Measurements from ENCODE around the gene NUP43. TPM values are rescaled to one million over a fixed set of nuclear protein-coding genes. Genes with fewer than 3 reads are reported as not detected.

NUP43 gene
- total and polyA plus RNA-seq, 5 donors from 2014 or later: 4.0 to 22.4 (median 6.1) TPM

GRCh38 chr6:149714442-149714841 is 31.9 kb downstream of the NUP43 start:
- Histone ChIP-seq H3K9me3 (ENCODE audit: control insufficient read depth in 2 of 2, low read length in 2 of 2) (no peaks in the 10 kb centered on the region), H3K27ac (ENCODE audit: insufficient read depth, low read length, poor library complexity, severe bottlenecking) (no peak overlapping the region), H3K36me3 (ENCODE audit: control insufficient read depth, insufficient read depth, low read length) (peaks cover 3% of the 10 kb centered on the region), H3K27me3 (ENCODE audit: control insufficient read depth, insufficient read depth, low read length) (no peaks in the 10 kb centered on the region), H3K4me3 (ENCODE audit: low read depth, low read length) (no peak overlapping the region), H3K4me1 (ENCODE audit: control insufficient read depth, insufficient read depth, low read length, poor library complexity, severe bottlenecking) (peaks cover 45% of the 10 kb centered on the region)
- Mint-ChIP-seq H3K9me3 (no peaks in the 10 kb centered on the region), H3K4me1 (peaks cover 41 to 71% (median 50%) of the 10 kb centered on the region in 4 donors), H3K27me3 (no peaks in the 10 kb centered on the region), H3K4me3 (peak overlapping the region in 2 of 4 donors; percentile 15 to 44), H3K27ac (no peak overlapping the region), H3K36me3 (no peaks in the 10 kb centered on the region)
- ATAC-seq (ENCODE audit: low read depth in 2 of 2) (no peak), DNase-seq (no peak)

DNA sequence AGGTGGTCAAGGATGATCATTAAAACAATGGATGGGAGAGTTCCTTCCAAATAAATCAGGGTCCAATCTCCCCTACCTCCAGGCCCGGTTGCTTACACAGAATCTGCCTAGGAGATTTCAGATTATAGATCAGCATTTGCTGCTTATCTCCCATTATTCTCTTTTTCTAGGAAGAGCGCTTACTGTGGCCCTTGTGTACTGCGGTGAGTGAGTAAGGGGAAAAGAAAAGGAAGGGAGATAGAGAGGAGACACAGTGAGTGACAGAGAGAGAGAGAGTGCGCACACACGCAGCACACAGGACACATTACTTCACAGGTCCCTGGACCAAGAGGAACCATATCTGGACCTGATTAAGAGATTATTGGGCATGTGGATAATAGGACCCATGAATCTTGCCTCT is 34.6 kb downstream of the NUP43 start:
- peak overlapping the region in 1 of 4 donors; percentile 79 for H3K4me3 Mint-ChIP-seq
- peak overlapping the region in 1 of 3 donors; percentile 20 for H3K27ac Mint-ChIP-seq
- no peaks in the 10 kb centered on the region for H3K27me3 ChIP-seq (ENCODE audit: control insufficient read depth, insufficient read depth, low read length)
- H3K9me3 ChIP-seq (ENCODE audit: control insufficient read depth in 2 of 2, low read length in 2 of 2): no peaks in the 10 kb centered on the region
- H3K4me1 ChIP-seq (ENCODE audit: control insufficient read depth, insufficient read depth, low read length, poor library complexity, severe bottlenecking): peaks cover 36% of the 10 kb centered on the region
- peaks cover 40 to 80% (median 60%) of the 10 kb centered on the region in 4 donors for H3K4me1 Mint-ChIP-seq
- ATAC-seq (ENCODE audit: low read depth in 2 of 2) (no peak), DNase-seq (no peak)
- H3K36me3 ChIP-seq (ENCODE audit: control insufficient read depth, insufficient read depth, low read length): peaks cover 3% of the 10 kb centered on the region
- H3K27ac ChIP-seq (ENCODE audit: insufficient read depth, low read length, poor library complexity, severe bottlenecking): no peak overlapping the region
- no peaks in the 10 kb centered on the region for H3K27me3 Mint-ChIP-seq
- no peaks in the 10 kb centered on the region for H3K9me3 Mint-ChIP-seq
- no peak overlapping the region for H3K4me3 ChIP-seq (ENCODE audit: low read depth, low read length)
- no peaks in the 10 kb centered on the region for H3K36me3 Mint-ChIP-seq

DNA sequence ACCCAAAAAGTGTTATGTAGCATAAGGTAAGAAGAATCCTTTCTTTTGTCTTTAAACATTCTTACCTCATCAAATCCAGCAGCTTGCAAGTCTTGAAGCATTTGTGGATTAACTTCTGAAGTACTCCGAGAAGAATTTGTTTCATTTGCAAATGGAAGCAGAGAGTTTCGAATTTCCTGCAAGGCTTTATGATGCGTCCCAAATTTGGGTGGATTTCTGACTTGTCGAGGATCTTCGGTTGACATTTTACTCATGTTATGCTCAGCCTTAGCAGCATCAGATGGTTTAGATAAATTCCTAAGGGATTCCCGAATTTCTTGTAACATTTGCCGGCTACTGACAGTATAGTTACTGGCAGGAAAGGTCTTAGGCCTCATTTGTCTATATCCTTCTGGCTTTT is 44.6 kb downstream of the NUP43 start:
- Histone ChIP-seq H3K9me3 (ENCODE audit: control insufficient read depth in 2 of 2, low read length in 2 of 2) (no peaks in the 10 kb centered on the region), H3K4me1 (ENCODE audit: control insufficient read depth, insufficient read depth, low read length, poor library complexity, severe bottlenecking) (peaks cover 13% of the 10 kb centered on the region), H3K27me3 (ENCODE audit: control insufficient read depth, insufficient read depth, low read length) (no peaks in the 10 kb centered on the region), H3K27ac (ENCODE audit: insufficient read depth, low read length, poor library complexity, severe bottlenecking) (no peak overlapping the region), H3K36me3 (ENCODE audit: control insufficient read depth, insufficient read depth, low read length) (peaks cover 40% of the 10 kb centered on the region), H3K4me3 (ENCODE audit: low read depth, low read length) (no peak overlapping the region)
- no peak for ATAC-seq (ENCODE audit: low read depth in 2 of 2)
- no peak overlapping the region for H3K27ac Mint-ChIP-seq
- H3K9me3 Mint-ChIP-seq: no peaks in the 10 kb centered on the region
- H3K36me3 Mint-ChIP-seq: peaks cover 4% of the 10 kb centered on the region
- no peak overlapping the region for H3K4me3 Mint-ChIP-seq
- DNase-seq: no peak
- H3K4me1 Mint-ChIP-seq: peaks cover 30 to 68% (median 44%) of the 10 kb centered on the region in 4 donors
- H3K27me3 Mint-ChIP-seq: no peaks in the 10 kb centered on the region

DNA sequence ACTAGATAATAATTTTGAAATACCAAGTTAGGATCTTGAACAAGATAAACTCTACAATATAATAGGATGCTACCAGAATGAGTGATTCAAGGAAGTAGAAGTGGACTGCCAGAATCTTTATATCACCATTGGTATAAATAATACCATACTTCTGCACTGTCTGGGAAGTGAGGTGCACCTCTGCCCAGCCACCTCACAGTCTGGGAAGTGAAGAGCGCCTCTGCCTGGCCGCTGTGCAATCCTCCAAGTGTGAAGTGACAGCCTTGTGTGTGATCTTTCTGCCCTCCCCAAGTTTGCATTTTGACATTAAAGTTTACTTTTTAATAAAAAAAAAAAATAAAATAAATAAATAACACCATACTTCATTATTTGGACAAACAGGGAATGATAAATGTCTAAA is 47.2 kb downstream of the NUP43 start:
- no peak overlapping the region for H3K27ac ChIP-seq (ENCODE audit: insufficient read depth, low read length, poor library complexity, severe bottlenecking)
- H3K4me3 ChIP-seq (ENCODE audit: low read depth, low read length): no peak overlapping the region
- H3K4me1 ChIP-seq (ENCODE audit: control insufficient read depth, insufficient read depth, low read length, poor library complexity, severe bottlenecking): peaks cover 8% of the 10 kb centered on the region
- DNase-seq: no peak
- H3K27ac Mint-ChIP-seq: peak overlapping the region in 1 of 3 donors; percentile 45
- peaks cover 30 to 61% (median 42%) of the 10 kb centered on the region in 4 donors for H3K4me1 Mint-ChIP-seq
- H3K36me3 Mint-ChIP-seq: peaks cover 4% of the 10 kb centered on the region
- peaks cover 53% of the 10 kb centered on the region for H3K36me3 ChIP-seq (ENCODE audit: control insufficient read depth, insufficient read depth, low read length)
- H3K27me3 ChIP-seq (ENCODE audit: control insufficient read depth, insufficient read depth, low read length): no peaks in the 10 kb centered on the region
- H3K27me3 Mint-ChIP-seq: no peaks in the 10 kb centered on the region
- no peaks in the 10 kb centered on the region for H3K9me3 Mint-ChIP-seq
- H3K4me3 Mint-ChIP-seq: no peak overlapping the region
- H3K9me3 ChIP-seq (ENCODE audit: control insufficient read depth in 2 of 2, low read length in 2 of 2): no peaks in the 10 kb centered on the region
- ATAC-seq (ENCODE audit: low read depth in 2 of 2): no peak

GRCh38 chr6:149698175-149698574 is 48.2 kb downstream of the NUP43 start:
- H3K27me3 Mint-ChIP-seq: no peaks in the 10 kb centered on the region
- peaks cover 4% of the 10 kb centered on the region for H3K36me3 Mint-ChIP-seq
- Histone ChIP-seq H3K4me1 (ENCODE audit: control insufficient read depth, insufficient read depth, low read length, poor library complexity, severe bottlenecking) (peaks cover 8% of the 10 kb centered on the region), H3K4me3 (ENCODE audit: low read depth, low read length) (no peak overlapping the region), H3K36me3 (ENCODE audit: control insufficient read depth, insufficient read depth, low read length) (peaks cover 56% of the 10 kb centered on the region), H3K27ac (ENCODE audit: insufficient read depth, low read length, poor library complexity, severe bottlenecking) (no peak overlapping the region), H3K9me3 (ENCODE audit: control insufficient read depth in 2 of 2, low read length in 2 of 2) (no peaks in the 10 kb centered on the region), H3K27me3 (ENCODE audit: control insufficient read depth, insufficient read depth, low read length) (no peaks in the 10 kb centered on the region)
- H3K9me3 Mint-ChIP-seq: no peaks in the 10 kb centered on the region
- DNase-seq (no peak), ATAC-seq (ENCODE audit: low read depth in 2 of 2) (no peak)
- peak overlapping the region in 1 of 4 donors; percentile 32 for H3K4me3 Mint-ChIP-seq
- H3K4me1 Mint-ChIP-seq: peaks cover 27 to 52% (median 42%) of the 10 kb centered on the region in 4 donors
- no peak overlapping the region for H3K27ac Mint-ChIP-seq

DNA sequence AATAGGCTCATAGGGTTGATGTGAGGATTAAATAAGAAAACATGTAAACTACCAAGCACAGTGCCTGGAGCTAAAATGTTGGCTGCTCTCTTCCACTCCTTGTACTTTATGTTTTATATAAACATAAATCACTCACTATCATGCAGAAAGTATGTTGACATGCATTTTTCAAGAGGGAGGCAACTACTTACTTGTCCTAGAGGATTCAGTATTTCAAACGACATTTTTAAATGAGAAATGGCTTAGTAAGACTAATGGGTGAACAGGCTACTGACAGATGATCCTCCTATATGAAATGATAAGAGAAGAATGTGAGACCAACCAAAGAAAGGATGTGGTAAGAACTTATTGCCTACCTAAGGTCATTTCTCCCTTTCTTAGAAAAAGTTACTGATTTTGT is 49.4 kb downstream of the NUP43 start:
- Mint-ChIP-seq H3K36me3 (peaks cover 5% of the 10 kb centered on the region), H3K4me3 (no peak overlapping the region), H3K27me3 (no peaks in the 10 kb centered on the region), H3K27ac (no peak overlapping the region), H3K4me1 (peaks cover 28 to 47% (median 37%) of the 10 kb centered on the region in 4 donors), H3K9me3 (no peaks in the 10 kb centered on the region)
- Histone ChIP-seq H3K9me3 (ENCODE audit: control insufficient read depth in 2 of 2, low read length in 2 of 2) (no peaks in the 10 kb centered on the region), H3K4me1 (ENCODE audit: control insufficient read depth, insufficient read depth, low read length, poor library complexity, severe bottlenecking) (peaks cover 5% of the 10 kb centered on the region), H3K27ac (ENCODE audit: insufficient read depth, low read length, poor library complexity, severe bottlenecking) (no peak overlapping the region), H3K36me3 (ENCODE audit: control insufficient read depth, insufficient read depth, low read length) (peaks cover 62% of the 10 kb centered on the region), H3K4me3 (ENCODE audit: low read depth, low read length) (no peak overlapping the region), H3K27me3 (ENCODE audit: control insufficient read depth, insufficient read depth, low read length) (no peaks in the 10 kb centered on the region)
- DNase-seq (no peak), ATAC-seq (ENCODE audit: low read depth in 2 of 2) (no peak)

GRCh38 chr6:149694921-149695320 is 51.4 kb downstream of the NUP43 start:
- no peaks in the 10 kb centered on the region for H3K27me3 Mint-ChIP-seq
- no peak overlapping the region for H3K4me3 Mint-ChIP-seq
- H3K9me3 Mint-ChIP-seq: no peaks in the 10 kb centered on the region
- Histone ChIP-seq H3K27me3 (ENCODE audit: control insufficient read depth, insufficient read depth, low read length) (no peaks in the 10 kb centered on the region), H3K9me3 (ENCODE audit: control insufficient read depth in 2 of 2, low read length in 2 of 2) (no peaks in the 10 kb centered on the region), H3K27ac (ENCODE audit: insufficient read depth, low read length, poor library complexity, severe bottlenecking) (no peak overlapping the region), H3K4me1 (ENCODE audit: control insufficient read depth, insufficient read depth, low read length, poor library complexity, severe bottlenecking) (peaks cover 3% of the 10 kb centered on the region), H3K36me3 (ENCODE audit: control insufficient read depth, insufficient read depth, low read length) (peaks cover 59% of the 10 kb centered on the region), H3K4me3 (ENCODE audit: low read depth, low read length) (no peak overlapping the region)
- ATAC-seq (ENCODE audit: low read depth in 2 of 2) (no peak), DNase-seq (no peak)
- H3K4me1 Mint-ChIP-seq: peaks cover 25 to 41% (median 32%) of the 10 kb centered on the region in 4 donors
- no peak overlapping the region for H3K27ac Mint-ChIP-seq
- peaks cover 11% of the 10 kb centered on the region for H3K36me3 Mint-ChIP-seq

DNA sequence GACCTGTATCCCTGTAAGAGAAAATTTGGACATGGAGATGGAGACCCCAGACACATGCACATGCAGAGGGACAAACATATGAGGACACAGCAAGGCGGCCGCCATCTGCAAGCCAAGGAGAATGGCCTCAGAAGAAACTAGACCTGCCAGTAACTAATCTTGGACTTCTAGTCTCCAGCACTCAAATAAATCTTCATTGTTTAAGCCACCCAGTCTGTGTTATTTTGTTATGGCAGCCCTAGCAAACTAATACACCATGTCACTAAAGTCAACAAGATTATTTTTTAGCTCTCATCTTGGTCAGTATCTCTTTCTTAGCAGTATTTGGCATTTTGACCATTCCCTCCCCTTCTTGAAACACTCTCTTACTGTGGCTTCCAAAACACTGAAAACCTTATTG is 55.1 kb downstream of the NUP43 start:
- Mint-ChIP-seq H3K27me3 (no peaks in the 10 kb centered on the region), H3K36me3 (peaks cover 19% of the 10 kb centered on the region), H3K4me3 (no peak overlapping the region), H3K9me3 (peaks cover 0 to 1% (median 0%) of the 10 kb centered on the region in 7 donors), H3K27ac (peak overlapping the region; percentile 10 to 75 (median 26)), H3K4me1 (peaks cover 16 to 42% (median 29%) of the 10 kb centered on the region in 4 donors)
- Histone ChIP-seq H3K36me3 (ENCODE audit: control insufficient read depth, insufficient read depth, low read length) (peaks cover 44% of the 10 kb centered on the region), H3K9me3 (ENCODE audit: control insufficient read depth in 2 of 2, low read length in 2 of 2) (no peaks in the 10 kb centered on the region), H3K4me3 (ENCODE audit: low read depth, low read length) (no peak overlapping the region), H3K4me1 (ENCODE audit: control insufficient read depth, insufficient read depth, low read length, poor library complexity, severe bottlenecking) (peaks cover 4% of the 10 kb centered on the region), H3K27me3 (ENCODE audit: control insufficient read depth, insufficient read depth, low read length) (no peaks in the 10 kb centered on the region), H3K27ac (ENCODE audit: insufficient read depth, low read length, poor library complexity, severe bottlenecking) (no peak overlapping the region)
- ATAC-seq (ENCODE audit: low read depth in 2 of 2): no peak
- DNase-seq: no peak
